DND-41 (cell line): ENCODE measurements around the gene HOTAIR.

ENCODE experiments used
- CTCF ChIP-seq: IDR thresholded peaks from 2 replicates; pipeline ENCODE4 v1.5.1; 2012; ENCODE audit warnings: borderline replicate concordance, low read length, moderate library complexity, mild to moderate bottlenecking; ENCODE audit not compliant: poor library complexity, severe bottlenecking; ENCODE audit errors: extremely low read depth
- EZH2 ChIP-seq: IDR thresholded peaks from 3 replicates; pipeline ENCODE4 v1.6.1; 2012; ENCODE audit warnings: borderline replicate concordance, low read depth, mild to moderate bottlenecking, moderate library complexity, low read length, inconsistent platforms; ENCODE audit not compliant: severe bottlenecking

GRCh38 chr12:54006559-54007220, 31.9 kb upstream of the HOTAIR start:
- no peak for TF ChIP-seq CTCF
- no peak for TF ChIP-seq EZH2
